Smooth muscle cell (in vitro differentiated cells): ENCODE measurements around the gene PRSS58. TPM values are rescaled to one million over a fixed set of nuclear protein-coding genes. Genes with fewer than 3 reads are reported as not detected.
A peak's percentile ranks its signal among the peaks of the same experiment; 100 is the strongest.

Experiments used
- DNase-seq: peaks from one replicate; lab custom pipeline; 2025; ENCODE audit not compliant: unreplicated experiment; lab: John Stamatoyannopoulos, UW
- H2AFZ ChIP-seq: fragments of 200-600 bp; sonication (generic); 2 replicates; pipeline ENCODE4 v1.6.0; 2016; ENCODE audit warnings: antibody characterized with exemption, low read depth, mild to moderate bottlenecking
- H3F3A ChIP-seq: fragments of 200-600 bp; sonication (generic); 2 replicates; pipeline ENCODE4 v1.6.0; 2017; ENCODE audit warnings: antibody characterized with exemption, low read depth
- H3K27ac ChIP-seq: fragments of 200-600 bp; sonication (generic); 2 replicates; pipeline ENCODE4 v1.5.1; 2016; ENCODE audit warnings: low read depth, mild to moderate bottlenecking
- H3K27me3 ChIP-seq: fragments of 200-600 bp; sonication (generic); 2 replicates; pipeline ENCODE4 v1.6.1; 2016; ENCODE audit warnings: low read depth, mild to moderate bottlenecking
- H3K36me3 ChIP-seq: fragments of 200-600 bp; sonication (generic); 2 replicates; pipeline ENCODE4 v1.5.1; 2016; ENCODE audit warnings: low read depth
- H3K4me1 ChIP-seq: fragments of 200-600 bp; sonication (generic); 2 replicates; pipeline ENCODE4 v1.5.1; 2016; ENCODE audit warnings: low read depth
- H3K4me2 ChIP-seq: fragments of 200-600 bp; sonication (generic); 2 replicates; pipeline ENCODE4 v1.6.0; 2016; ENCODE audit warnings: mild to moderate bottlenecking
- H3K4me3 ChIP-seq: fragments of 200-600 bp; sonication (generic); 2 replicates; pipeline ENCODE4 v1.5.1; 2016; ENCODE audit warnings: mild to moderate bottlenecking
- H3K79me2 ChIP-seq: fragments of 200-600 bp; sonication (generic); 2 replicates; pipeline ENCODE4 v1.6.0; 2016; ENCODE audit warnings: low read depth, mild to moderate bottlenecking
- H3K9ac ChIP-seq: fragments of 200-600 bp; sonication (generic); 2 replicates; pipeline ENCODE4 v1.6.0; 2016; ENCODE audit warnings: low read depth
- H3K9me3 ChIP-seq: fragments of 200-600 bp; sonication (generic); replicated peaks from 2 replicates; pipeline ENCODE4 v1.5.1; 2016; ENCODE audit warnings: low read depth
- H4K20me1 ChIP-seq: fragments of 200-600 bp; sonication (generic); 2 replicates; pipeline ENCODE4 v1.6.0; 2016; ENCODE audit warnings: low read depth
- CTCF ChIP-seq: fragments of 200-600 bp; sonication (generic); IDR thresholded peaks from 2 replicates; pipeline ENCODE4 v1.5.1; 2017; ENCODE audit warnings: borderline replicate concordance, mild to moderate bottlenecking, antibody characterized with exemption; ENCODE audit not compliant: insufficient read depth, poor library complexity, severe bottlenecking
- WGBS: methylation state at CpG from one replicate; pipeline ENCODE4 v1.1.7; 2016; ENCODE audit warnings: low lambda C conversion rate; 5-methylcytosine and 5-hydroxymethylcytosine counted together
- polyA plus RNA-seq: library from polyadenylated mRNA; unstranded; fragments of >200 nt; fragmentation: Nextera tagmentation; extraction: Ambion mirVana; gene quantifications from 2 replicates; pipeline ENCODE4 v1.2.1, GENCODE V29; 2016
- total RNA-seq: library from RNA; depleted of rRNA; stranded (reverse); fragments of >200 nt; gene quantifications from 2 replicates; pipeline ENCODE4 v1.2.3, GENCODE V29; 2014

Gene PRSS58
- total and polyA plus RNA-seq, 2 experiments from 2014 or later, result not detected

DNA sequence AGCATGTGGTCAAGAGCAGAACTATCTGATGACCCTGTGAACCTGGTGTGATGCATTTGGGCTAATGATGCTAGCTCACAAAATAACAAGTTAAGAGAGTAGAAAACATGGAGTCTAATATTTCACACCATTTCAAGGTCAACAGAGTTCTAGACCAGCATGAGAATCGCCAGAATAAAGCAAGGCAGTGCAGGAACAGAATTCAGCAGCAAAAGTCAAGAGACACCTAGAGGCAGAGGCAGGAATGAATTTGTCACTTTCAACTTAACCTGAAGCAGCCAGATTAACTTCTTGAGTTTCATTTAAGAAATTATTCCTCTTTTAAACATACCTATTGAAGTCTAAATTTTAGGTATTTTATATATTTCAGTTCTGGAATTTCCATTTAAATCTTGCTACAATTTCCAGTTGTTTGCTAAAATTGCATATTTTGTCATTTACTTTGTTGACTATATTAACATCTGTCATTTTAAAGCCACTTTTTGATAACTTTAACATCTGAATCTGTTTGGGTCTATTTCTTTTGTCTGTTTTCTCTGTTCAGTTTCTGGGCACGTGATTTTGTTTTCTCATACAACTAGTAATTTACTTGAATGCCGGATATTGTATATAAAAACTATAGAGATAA lies 44.2 kb upstream of the PRSS58 start:
- H3K4me2 ChIP-seq, result no peak overlapping the region
- H3K9ac ChIP-seq, result no peak overlapping the region
- H3K4me1 ChIP-seq, result no peaks in the 10 kb centered on the region
- H3K9me3 ChIP-seq, result no peaks in the 10 kb centered on the region
- peak; percentile 33 for TF ChIP-seq CTCF
- H3K27me3 ChIP-seq, result peaks cover 5% of the 10 kb centered on the region
- H3K79me2 ChIP-seq, result no peaks in the 10 kb centered on the region
- H3F3A ChIP-seq, result no peaks in the 10 kb centered on the region
- no peak overlapping the region for H3K4me3 ChIP-seq
- no peaks in the 10 kb centered on the region for H4K20me1 ChIP-seq
- WGBS, result 55% methylated on average over 3 of the region's 3 CpGs
- H2AFZ ChIP-seq, result no peak overlapping the region
- H3K27ac ChIP-seq, result no peak overlapping the region
- no peaks in the 10 kb centered on the region for H3K36me3 ChIP-seq
- DNase-seq, result no peak

GRCh38 chr7:142301299-142301698 lies 43.4 kb upstream of the PRSS58 start:
- no peak overlapping the region for H3K9ac ChIP-seq
- H3K27me3 ChIP-seq, result peaks cover 7% of the 10 kb centered on the region
- H3K36me3 ChIP-seq, result no peaks in the 10 kb centered on the region
- no peaks in the 10 kb centered on the region for H4K20me1 ChIP-seq
- no peak for TF ChIP-seq CTCF
- DNase-seq, result no peak
- no peak overlapping the region for H3K4me3 ChIP-seq
- no peaks in the 10 kb centered on the region for H3K4me1 ChIP-seq
- H2AFZ ChIP-seq, result no peak overlapping the region
- no peak overlapping the region for H3K4me2 ChIP-seq
- 72% methylated on average over 3 of the region's 3 CpGs for WGBS
- H3F3A ChIP-seq, result no peaks in the 10 kb centered on the region
- no peaks in the 10 kb centered on the region for H3K9me3 ChIP-seq
- no peak overlapping the region for H3K27ac ChIP-seq
- H3K79me2 ChIP-seq, result no peaks in the 10 kb centered on the region

DNA sequence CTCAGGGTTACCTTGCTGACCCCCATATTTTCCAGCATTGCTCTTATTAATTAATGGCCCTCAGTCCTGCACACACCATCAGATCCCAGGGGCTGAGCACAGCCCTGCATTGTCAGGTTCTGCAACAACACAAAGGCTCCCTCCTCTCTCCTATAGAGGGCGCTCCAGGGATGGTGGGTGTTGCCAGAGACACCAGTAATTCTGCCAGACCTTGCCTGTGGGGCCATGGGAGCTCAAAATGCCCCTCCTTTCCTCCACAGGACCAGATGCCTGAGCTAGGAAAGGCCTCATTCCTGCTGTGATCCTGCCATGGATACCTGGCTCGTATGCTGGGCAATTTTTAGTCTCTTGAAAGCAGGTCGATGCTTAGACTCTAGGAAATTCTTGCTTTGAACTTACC lies 42.8 kb upstream of the PRSS58 start:
- peak; percentile 18 for TF ChIP-seq CTCF
- Histone ChIP-seq H3K79me2 (no peaks in the 10 kb centered on the region), H2AFZ (no peak overlapping the region), H3K9ac (no peak overlapping the region), H4K20me1 (no peaks in the 10 kb centered on the region), H3K4me2 (no peak overlapping the region), H3K4me1 (no peaks in the 10 kb centered on the region), H3K27ac (no peak overlapping the region), H3K27me3 (peaks cover 11% of the 10 kb centered on the region), H3K9me3 (no peaks in the 10 kb centered on the region), H3K36me3 (no peaks in the 10 kb centered on the region), H3K4me3 (no peak overlapping the region), H3F3A (no peaks in the 10 kb centered on the region)
- 59% methylated on average over 3 of the region's 3 CpGs for WGBS
- no peak for DNase-seq

- no peaks in the 10 kb centered on the region for H3K36me3 ChIP-seq
- no peak overlapping the region for H3K9ac ChIP-seq
- H2AFZ ChIP-seq, result no peak overlapping the region
- no peak for DNase-seq
- H3K79me2 ChIP-seq, result no peaks in the 10 kb centered on the region
- H3K4me3 ChIP-seq, result no peak overlapping the region
- no peak overlapping the region for H3K4me2 ChIP-seq
- no peak overlapping the region for H3K27ac ChIP-seq
- no peaks in the 10 kb centered on the region for H3F3A ChIP-seq
- no peak for TF ChIP-seq CTCF
- no peaks in the 10 kb centered on the region for H3K9me3 ChIP-seq
- WGBS, result 43% methylated on average over 10 of the region's 10 CpGs
- no peaks in the 10 kb centered on the region for H4K20me1 ChIP-seq
- H3K4me1 ChIP-seq, result no peaks in the 10 kb centered on the region
- H3K27me3 ChIP-seq, result peaks cover 11% of the 10 kb centered on the region
These were observed 41.5 kb upstream of the PRSS58 start for GRCh38 chr7:142299237-142299781.
